Panc1 (cell line): ENCODE measurements around the gene PGD.

Experiments used
- CTCF ChIP-seq: fragments of 450-650 bp; IDR thresholded peaks from 2 replicates; pipeline ENCODE4 v1.5.1; 2017; ENCODE audit warnings: mild to moderate bottlenecking
- POLR2AphosphoS5 ChIP-seq: IDR thresholded peaks from 2 replicates; pipeline ENCODE4 v1.6.1; 2012; ENCODE audit warnings: mild to moderate bottlenecking, low read depth, low read length, moderate library complexity

GRCh38 chr1:10433790-10434189, 34.9 kb downstream of the PGD start:
- no peak for TF ChIP-seq POLR2AphosphoS5
- TF ChIP-seq CTCF, result no peak
